Measurements from ENCODE around the gene PLAGL2. TPM values are rescaled to one million over a fixed set of nuclear protein-coding genes. Genes with fewer than 3 reads are reported as not detected.

The PLAGL2 gene
- total and polyA plus RNA-seq, 2 donors from 2014 or later, result 3.8 to 9.2 TPM

GRCh38 chr20:32189691-32190615, 17.6 kb downstream of the PLAGL2 start:
- H3K27me3 ChIP-seq (ENCODE audit: control insufficient read depth, insufficient read depth, low read length), result no peaks in the 10 kb centered on the region
- peak overlapping the region; percentile 30 to 87 (median 59) for H3K9ac ChIP-seq (ENCODE audit: low read length in 3 of 3)
- H3K9me3 ChIP-seq (ENCODE audit: control insufficient read depth in 2 of 3, insufficient read depth in 1 of 3, low read length in 3 of 3), result no peaks in the 10 kb centered on the region
- peak overlapping the region; percentile 63 to 71 (median 63) for H3K4me3 ChIP-seq (ENCODE audit: low read length in 3 of 3)
- FAIRE-seq (no peak), DNase-seq (peak; percentile 80 to 87 (median 85))
- H3K27ac ChIP-seq (ENCODE audit: low read depth in 2 of 2, low read length in 2 of 2), result peak overlapping the region; percentile 63 to 73
- intact Hi-C loops (cut with DNase I), result no loop called here
- H3K36me3 ChIP-seq (ENCODE audit: control insufficient read depth in 2 of 3, insufficient read depth in 3 of 3, low read length in 3 of 3), result peaks cover 0 to 5% (median 5%) of the 10 kb centered on the region in 3 donors
- peaks cover 0 to 22% (median 9%) of the 10 kb centered on the region in 3 donors for H3K4me1 ChIP-seq (ENCODE audit: control insufficient read depth in 2 of 3, insufficient read depth in 2 of 3, low read depth in 1 of 3, low read length in 3 of 3)
- TF ChIP-seq, protein P1, sequence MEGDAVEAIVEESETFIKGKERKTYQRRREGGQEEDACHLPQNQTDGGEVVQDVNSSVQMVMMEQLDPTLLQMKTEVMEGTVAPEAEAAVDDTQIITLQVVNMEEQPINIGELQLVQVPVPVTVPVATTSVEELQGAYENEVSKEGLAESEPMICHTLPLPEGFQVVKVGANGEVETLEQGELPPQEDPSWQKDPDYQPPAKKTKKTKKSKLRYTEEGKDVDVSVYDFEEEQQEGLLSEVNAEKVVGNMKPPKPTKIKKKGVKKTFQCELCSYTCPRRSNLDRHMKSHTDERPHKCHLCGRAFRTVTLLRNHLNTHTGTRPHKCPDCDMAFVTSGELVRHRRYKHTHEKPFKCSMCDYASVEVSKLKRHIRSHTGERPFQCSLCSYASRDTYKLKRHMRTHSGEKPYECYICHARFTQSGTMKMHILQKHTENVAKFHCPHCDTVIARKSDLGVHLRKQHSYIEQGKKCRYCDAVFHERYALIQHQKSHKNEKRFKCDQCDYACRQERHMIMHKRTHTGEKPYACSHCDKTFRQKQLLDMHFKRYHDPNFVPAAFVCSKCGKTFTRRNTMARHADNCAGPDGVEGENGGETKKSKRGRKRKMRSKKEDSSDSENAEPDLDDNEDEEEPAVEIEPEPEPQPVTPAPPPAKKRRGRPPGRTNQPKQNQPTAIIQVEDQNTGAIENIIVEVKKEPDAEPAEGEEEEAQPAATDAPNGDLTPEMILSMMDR (IDR thresholded peaks at IDR 0.05; ENCODE audit: borderline replicate concordance, extremely low read depth, insufficient read depth), result no peak

- H3K27me3 ChIP-seq (ENCODE audit: control insufficient read depth, insufficient read depth, low read length), result no peaks in the 10 kb centered on the region
- H3K9me3 ChIP-seq (ENCODE audit: control insufficient read depth in 2 of 3, insufficient read depth in 1 of 3, low read length in 3 of 3), result no peaks in the 10 kb centered on the region
- H3K4me3 ChIP-seq (ENCODE audit: low read length in 3 of 3), result peak overlapping the region in 2 of 3 donors; percentile 63 to 71
- DNase-seq, result no peak
- H3K9ac ChIP-seq (ENCODE audit: low read length in 3 of 3), result peak overlapping the region in 2 of 3 donors; percentile 30 to 87
- H3K36me3 ChIP-seq (ENCODE audit: control insufficient read depth in 2 of 3, insufficient read depth in 3 of 3, low read length in 3 of 3), result peaks cover 0 to under 1% (median 0%) of the 10 kb centered on the region in 3 donors
- intact Hi-C loops (cut with DNase I), result no loop called here
- TF ChIP-seq, protein P1 (IDR thresholded peaks at IDR 0.05; ENCODE audit: borderline replicate concordance, extremely low read depth, insufficient read depth), result no peak
- no peak for FAIRE-seq
- H3K4me1 ChIP-seq (ENCODE audit: control insufficient read depth in 2 of 3, insufficient read depth in 2 of 3, low read depth in 1 of 3, low read length in 3 of 3), result peaks cover 0 to 27% (median 16%) of the 10 kb centered on the region in 3 donors
- H3K27ac ChIP-seq (ENCODE audit: low read depth in 2 of 2, low read length in 2 of 2), result peak overlapping the region in 1 of 2 donors; percentile 42
Measured at GRCh38 chr20:32189123-32189410, 18.5 kb downstream of the PLAGL2 start.

- intact Hi-C loops (cut with DNase I), result no loop called here
- Histone ChIP-seq H3K4me3 (ENCODE audit: low read length in 3 of 3) (no peak overlapping the region), H3K27ac (ENCODE audit: low read depth in 2 of 2, low read length in 2 of 2) (no peak overlapping the region), H3K4me1 (ENCODE audit: control insufficient read depth in 2 of 3, insufficient read depth in 2 of 3, low read depth in 1 of 3, low read length in 3 of 3) (peaks cover 0 to 30% (median 16%) of the 10 kb centered on the region in 3 donors), H3K36me3 (ENCODE audit: control insufficient read depth in 2 of 3, insufficient read depth in 3 of 3, low read length in 3 of 3) (no peaks in the 10 kb centered on the region), H3K27me3 (ENCODE audit: control insufficient read depth, insufficient read depth, low read length) (no peaks in the 10 kb centered on the region), H3K9ac (ENCODE audit: low read length in 3 of 3) (peak overlapping the region in 1 of 3 donors; percentile 87), H3K9me3 (ENCODE audit: control insufficient read depth in 2 of 3, insufficient read depth in 1 of 3, low read length in 3 of 3) (no peaks in the 10 kb centered on the region)
- TF ChIP-seq, protein P1 (IDR thresholded peaks at IDR 0.05; ENCODE audit: borderline replicate concordance, extremely low read depth, insufficient read depth), result no peak
- DNase-seq, result no peak
- FAIRE-seq, result no peak
Measured at GRCh38 chr20:32188376-32189122, 19.0 kb downstream of the PLAGL2 start.
